D721Med (cell line): ENCODE measurements around the gene HDLBP.

ENCODE experiments used
- DNase-seq: peaks from one replicate; pipeline ENCODE4 v3.0.0; 2011; ENCODE audit warnings: low spot score; ENCODE audit not compliant: insufficient read length
- FAIRE-seq: peaks from 2 replicates; lab custom pipeline; 2011; peaks lifted over from hg19 to GRCh38; lab: Jason Lieb, UNC
- CTCF ChIP-seq: IDR thresholded peaks from 2 replicates; pipeline ENCODE4 v1.5.1; 2012; ENCODE audit warnings: mild to moderate bottlenecking, control low read depth; ENCODE audit not compliant: insufficient read depth; ENCODE audit errors: missing control alignments

HDLBP gene

GRCh38 chr2:241248897-241249296 is 66.6 kb downstream of the HDLBP start:
- DNase-seq (no peak), FAIRE-seq (no peak)
- no peak for TF ChIP-seq CTCF

- TF ChIP-seq CTCF: no peak
- FAIRE-seq (no peak), DNase-seq (no peak)
These were observed 67.2 kb downstream of the HDLBP start for GRCh38 chr2:241248289-241248688.

- no peak for FAIRE-seq
- no peak for TF ChIP-seq CTCF
- no peak for DNase-seq
These were observed 71.1 kb downstream of the HDLBP start for GRCh38 chr2:241244368-241244767.

GRCh38 chr2:241242306-241242705 is 73.2 kb downstream of the HDLBP start:
- DNase-seq (no peak), FAIRE-seq (no peak)
- TF ChIP-seq CTCF: no peak

GRCh38 chr2:241241669-241242068 is 73.8 kb downstream of the HDLBP start:
- TF ChIP-seq CTCF: no peak
- FAIRE-seq (no peak), DNase-seq (no peak)

GRCh38 chr2:241240320-241241004 is 75.0 kb downstream of the HDLBP start:
- no peak for FAIRE-seq
- TF ChIP-seq CTCF: no peak

GRCh38 chr2:241239552-241240202 is 75.8 kb downstream of the HDLBP start:
- FAIRE-seq (no peak), DNase-seq (no peak)
- no peak for TF ChIP-seq CTCF

More at GRCh38 chr2:241240320-241241004, 75.0 kb downstream of the HDLBP start:
- no peak for DNase-seq
